Measurements from ENCODE around the gene GPM6B.
"Not testable (repeated sequence)": the region's sequence is repeated elsewhere in the genome, so short reads cannot be mapped to it uniquely, and the experiment has no call there.

GPM6B gene

GRCh38 chrX:13761606-13762414 is 55.1 kb downstream of the GPM6B start:
- DNase-seq: no peak

GRCh38 chrX:13760426-13760825 is 56.5 kb downstream of the GPM6B start:
- no peak for DNase-seq

GRCh38 chrX:13759152-13759718 is 57.7 kb downstream of the GPM6B start:
- no peak for DNase-seq

- DNase-seq: no peak
These were observed 60.5 kb downstream of the GPM6B start for GRCh38 chrX:13756381-13756780.

- DNase-seq: no peak
These were observed 61.6 kb downstream of the GPM6B start for GRCh38 chrX:13755254-13755653.

GRCh38 chrX:13754765-13755164 is 62.1 kb downstream of the GPM6B start:
- no peak for DNase-seq

GRCh38 chrX:13752646-13753045 is 64.2 kb downstream of the GPM6B start:
- DNase-seq: no peak

- DNase-seq: no peak
These were observed 64.8 kb downstream of the GPM6B start for GRCh38 chrX:13752141-13752540.

GRCh38 chrX:13750812-13751211 is 66.1 kb downstream of the GPM6B start:
- DNase-seq: no peak

GRCh38 chrX:13750204-13750603 is 66.7 kb downstream of the GPM6B start:
- no peak for DNase-seq

GRCh38 chrX:13748486-13748885 is 68.4 kb downstream of the GPM6B start:
- DNase-seq: no peak

GRCh38 chrX:13747836-13748235 is 69.1 kb downstream of the GPM6B start:
- DNase-seq: no peak

GRCh38 chrX:13742397-13743176 is 74.3 kb downstream of the GPM6B start:
- peak; percentile 30 to 48 for DNase-seq

GRCh38 chrX:13741695-13742094 is 75.2 kb downstream of the GPM6B start:
- no peak for DNase-seq

GRCh38 chrX:13734278-13735172 is 82.4 kb downstream of the GPM6B start, which contains the start of the genes OFD1 and TRAPPC2:
OFD1 (plus strand) TSS chrX:13734748; CDS start chrX:13735072, 324 bp downstream.
TRAPPC2 (minus strand) TSS chrX:13734620; CDS start chrX:13719963, 14,657 bp downstream.
- peak; percentile 92 to 94 for DNase-seq

GRCh38 chrX:13733506-13733905 is 83.4 kb downstream of the GPM6B start:
- DNase-seq: no peak

GRCh38 chrX:13732246-13733067 is 84.4 kb downstream of the GPM6B start:
- DNase-seq: no peak

- DNase-seq: not testable (repeated sequence)
These were observed 86.4 kb downstream of the GPM6B start for GRCh38 chrX:13730523-13730922.

GRCh38 chrX:13726583-13726982 is 90.3 kb downstream of the GPM6B start:
- not testable (repeated sequence) for DNase-seq

- DNase-seq: peak; percentile 33 to 54
These were observed 92.0 kb downstream of the GPM6B start for GRCh38 chrX:13724878-13725277.

GRCh38 chrX:13721819-13722519 is 94.9 kb downstream of the GPM6B start:
- DNase-seq: no peak

All from activated T-cell treated with anti-CD3 and anti-CD28 coated beads, Interleukin-2, amount 50 U/mL, for 48 hours (primary cell).